SK-N-SH (cell line): Measurements from ENCODE around the gene CCSER1. TPM values are rescaled to one million over a fixed set of nuclear protein-coding genes. Genes with fewer than 3 reads are reported as not detected.

ENCODE experiments used
- CTCF ChIA-PET: fragments of 300-600, 350-600 bp; formaldehyde crosslinking; extraction: SDS; loops from one replicate; lab custom pipeline; 2021; lab: Yijun Ruan, JAX
- POLR2A ChIA-PET: fragments of 350-600 bp; sonication (Branson Sonifier 250); formaldehyde crosslinking; extraction: SDS; loops from one replicate; lab custom pipeline; 2020; ENCODE audit warnings: antibody characterized with exemption, inconsistent platforms; lab: Yijun Ruan, JAX
- DNase-seq: peaks from one replicate; pipeline ENCODE4 v3.0.0; 2012
- H2AFZ ChIP-seq: fragments of 200-600 bp; sonication (generic); 2 replicates; pipeline ENCODE4 v1.8.1; 2016; ENCODE audit warnings: antibody characterized with exemption, mild to moderate bottlenecking, low read depth
- H3F3A ChIP-seq: fragments of 200-600 bp; sonication (generic); replicated peaks from 2 replicates; pipeline ENCODE3; 2016; ENCODE audit warnings: antibody characterized with exemption, mild to moderate bottlenecking; ENCODE audit not compliant: insufficient read depth
- H3K27ac ChIP-seq, 2 experiments: fragments of 200-500 bp in 1 of 2; fragments of 200-600 bp in 1 of 2; sonication (Bioruptor generic) in 1 of 2; sonication (generic), shearing (Covaris generic) in 1 of 2; 2 replicates each; pipeline versions ENCODE4 v1.5.1 to v1.6.1; 2014 to 2016; ENCODE audit warnings: low read depth in 2 of 2, inconsistent platforms in 1 of 2, low read length in 1 of 2, mild to moderate bottlenecking in 1 of 2, mixed read lengths in 1 of 2
- H3K27me3 ChIP-seq: fragments of 200-600 bp; sonication (generic), shearing (Covaris generic); 2 replicates; pipeline ENCODE4 v1.6.1; 2016; ENCODE audit warnings: mixed run types; ENCODE audit not compliant: insufficient read depth
- H3K36me3 ChIP-seq, 2 experiments: fragments of 200-500 bp in 1 of 2; fragments of 200-600 bp in 1 of 2; sonication (Bioruptor generic) in 1 of 2; sonication (generic) in 1 of 2; replicated peaks in 1 of 2; 2 replicates each; pipeline versions ENCODE3 to v1.5.1; 2014 to 2016; ENCODE audit warnings: low read length in 1 of 2, mild to moderate bottlenecking in 1 of 2; ENCODE audit not compliant: insufficient read depth in 2 of 2, control insufficient read depth in 1 of 2
- H3K4me1 ChIP-seq, 2 experiments: fragments of 200-500 bp in 1 of 2; fragments of 200-600 bp in 1 of 2; sonication (Bioruptor generic) in 1 of 2; sonication (generic), shearing (Covaris generic) in 1 of 2; 2 replicates each; pipeline versions ENCODE4 v1.5.1 to v1.6.1; 2014 to 2016; ENCODE audit warnings: low read depth in 1 of 2, low read length in 1 of 2, mixed run types in 1 of 2; ENCODE audit not compliant: insufficient read depth in 2 of 2, control insufficient read depth in 1 of 2
- H3K4me2 ChIP-seq: fragments of 200-600 bp; sonication (generic), shearing (Covaris generic); 2 replicates; pipeline ENCODE4 v1.6.1; 2017; ENCODE audit warnings: mixed run types
- H3K4me3 ChIP-seq, 2 experiments: fragments of 200-500 bp in 1 of 2; fragments of 200-600 bp in 1 of 2; sonication (Bioruptor generic) in 1 of 2; sonication (generic), shearing (Covaris generic) in 1 of 2; 2 replicates each; pipeline versions ENCODE4 v1.5.1 to v1.8.1; 2014 to 2016; ENCODE audit warnings: low read depth in 2 of 2, inconsistent platforms in 1 of 2, low read length in 1 of 2, mild to moderate bottlenecking in 1 of 2, mixed read lengths in 1 of 2, moderate library complexity in 1 of 2
- H3K79me2 ChIP-seq: fragments of 200-600 bp; sonication (generic); 2 replicates; pipeline ENCODE4 v1.8.1; 2017; ENCODE audit warnings: mild to moderate bottlenecking; ENCODE audit not compliant: insufficient read depth
- H3K9ac ChIP-seq: fragments of 200-600 bp; sonication (generic); 2 replicates; pipeline ENCODE4 v1.6.1; 2017; ENCODE audit warnings: mixed run types
- H3K9me2 ChIP-seq: fragments of 200-600 bp; sonication (generic); 2 replicates; pipeline ENCODE4 v1.6.1; 2017; ENCODE audit warnings: mixed run types
- H3K9me3 ChIP-seq: fragments of 200-600 bp; sonication (generic); 2 replicates; pipeline ENCODE4 v1.6.1; 2017; ENCODE audit warnings: mixed run types, mild to moderate bottlenecking, moderate library complexity
- H4K20me1 ChIP-seq: fragments of 200-600 bp; sonication (generic); 2 replicates; pipeline ENCODE4 v1.6.1; 2017; ENCODE audit warnings: mild to moderate bottlenecking, mixed run types; ENCODE audit not compliant: insufficient read depth
- CHD2 ChIP-seq: fragments of 150-350 bp; IDR thresholded peaks from 2 replicates; pipeline ENCODE4 v1.6.1; 2018; ENCODE audit warnings: low read length; ENCODE audit not compliant: partially characterized antibody
- ELF1 ChIP-seq: IDR thresholded peaks from 2 replicates; pipeline ENCODE4 v1.4.0; 2012
- EP300 ChIP-seq, 2 experiments: IDR thresholded peaks; 2 replicates each; pipeline versions ENCODE4 v1.4.0 to v1.6.1; 2012; ENCODE audit warnings: borderline replicate concordance in 1 of 2, low read depth in 1 of 2, low read length in 1 of 2
- FOXM1 ChIP-seq: IDR thresholded peaks from 2 replicates; pipeline ENCODE4 v1.4.0; 2012; ENCODE audit warnings: low read depth, mild to moderate bottlenecking
- GATA2 ChIP-seq: sonication (generic); formaldehyde crosslinking; IDR thresholded peaks from 2 replicates; pipeline ENCODE4 v1.5.0; 2020; ENCODE audit warnings: mild to moderate bottlenecking, missing genetic modification reagents
- JUND ChIP-seq: IDR thresholded peaks from 2 replicates; pipeline ENCODE4 v1.4.0; 2012
- MEF2A ChIP-seq: IDR thresholded peaks from 2 replicates; pipeline ENCODE4 v1.4.0; 2012; ENCODE audit warnings: low read depth, borderline replicate concordance
- MXI1 ChIP-seq: IDR thresholded peaks from 2 replicates; pipeline ENCODE4 v1.6.1; 2012; ENCODE audit warnings: mild to moderate bottlenecking, low read depth, low read length, improper control_type of control experiment
- NRF1 ChIP-seq: IDR thresholded peaks from 2 replicates; pipeline ENCODE4 v1.6.1; 2012; ENCODE audit warnings: low read depth, mild to moderate bottlenecking, low read length
- POLR2AphosphoS5 ChIP-seq: IDR thresholded peaks from 2 replicates; pipeline ENCODE4 v1.6.1; 2012; ENCODE audit warnings: low read depth, low read length
- RFX5 ChIP-seq: IDR thresholded peaks from 2 replicates; pipeline ENCODE4 v1.6.1; 2012; ENCODE audit warnings: mild to moderate bottlenecking, improper control_type of control experiment, low read length
- SIN3A ChIP-seq: IDR thresholded peaks from 2 replicates; pipeline ENCODE4 v1.6.1; 2012; ENCODE audit warnings: low read depth, mild to moderate bottlenecking, low read length, moderate library complexity, borderline replicate concordance
- SMC3 ChIP-seq: IDR thresholded peaks from 2 replicates; pipeline ENCODE4 v1.6.1; 2012; ENCODE audit warnings: low read depth, low read length, improper control_type of control experiment
- TAF1 ChIP-seq: IDR thresholded peaks from 2 replicates; pipeline ENCODE4 v1.6.1; 2012; ENCODE audit warnings: low read depth, mild to moderate bottlenecking, low read length, moderate library complexity, borderline replicate concordance
- TCF12 ChIP-seq: IDR thresholded peaks from 2 replicates; pipeline ENCODE4 v1.4.0; 2012
- TEAD4 ChIP-seq: IDR thresholded peaks from 2 replicates; pipeline ENCODE4 v1.4.0; 2012; ENCODE audit warnings: mild to moderate bottlenecking, borderline replicate concordance; ENCODE audit not compliant: insufficient read depth
- YY1 ChIP-seq: IDR thresholded peaks from 2 replicates; pipeline ENCODE4 v1.4.0; 2012; ENCODE audit warnings: low read depth, mild to moderate bottlenecking
- ZBTB33 ChIP-seq: IDR thresholded peaks from 2 replicates; pipeline ENCODE4 v1.4.0; 2012; ENCODE audit warnings: low read depth, borderline replicate concordance
- WGBS: methylation state at CpG from one replicate; pipeline ENCODE4 v1.1.6; 2017; ENCODE audit warnings: low lambda C conversion rate; 5-methylcytosine and 5-hydroxymethylcytosine counted together
- polyA plus RNA-seq, 3 experiments: library from polyadenylated mRNA; depleted of rRNA; stranded (reverse); fragments of >200 nt; gene quantifications; 2 replicates each; pipeline ENCODE4 v1.2.3, GENCODE V29; 2012
- TF ChIP-seq, protein P1 (sequence below): IDR thresholded peaks from 2 replicates; pipeline ENCODE4 v1.6.1; 2012; ENCODE audit warnings: mild to moderate bottlenecking, low read depth, low read length, moderate library complexity

CCSER1 gene
- polyA plus RNA-seq, 1 of the 3 experiments (the other 2 are of a cell fraction), result 0.05 TPM

DNA sequence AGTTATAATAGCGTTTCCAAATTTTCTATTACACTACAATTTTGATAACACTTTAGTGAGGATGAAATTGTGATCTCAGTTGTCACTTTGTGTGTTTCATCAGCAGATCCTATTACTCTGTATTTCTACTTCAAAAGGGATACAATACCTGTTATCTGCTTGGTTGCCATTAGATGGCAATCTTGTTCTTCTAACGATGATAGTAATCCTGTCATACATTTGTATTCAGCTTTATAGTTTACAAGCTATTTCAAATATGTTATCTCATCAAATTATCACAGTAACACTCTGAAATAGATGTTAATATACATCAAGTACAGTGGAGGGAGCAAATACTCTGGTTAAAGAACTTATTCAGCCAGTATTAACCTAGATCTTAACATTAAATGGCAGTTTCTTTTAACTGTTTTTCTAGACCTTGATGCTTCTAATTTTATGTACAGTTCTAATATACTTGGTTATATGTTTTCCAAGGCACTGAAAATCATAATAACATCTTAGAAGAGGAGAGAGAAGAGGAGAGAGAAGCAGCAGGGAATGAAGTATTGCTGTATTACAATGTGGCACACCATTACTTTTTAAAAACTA, 292.0 kb downstream of the CCSER1 start (continued):
- TF ChIP-seq, protein P1, sequence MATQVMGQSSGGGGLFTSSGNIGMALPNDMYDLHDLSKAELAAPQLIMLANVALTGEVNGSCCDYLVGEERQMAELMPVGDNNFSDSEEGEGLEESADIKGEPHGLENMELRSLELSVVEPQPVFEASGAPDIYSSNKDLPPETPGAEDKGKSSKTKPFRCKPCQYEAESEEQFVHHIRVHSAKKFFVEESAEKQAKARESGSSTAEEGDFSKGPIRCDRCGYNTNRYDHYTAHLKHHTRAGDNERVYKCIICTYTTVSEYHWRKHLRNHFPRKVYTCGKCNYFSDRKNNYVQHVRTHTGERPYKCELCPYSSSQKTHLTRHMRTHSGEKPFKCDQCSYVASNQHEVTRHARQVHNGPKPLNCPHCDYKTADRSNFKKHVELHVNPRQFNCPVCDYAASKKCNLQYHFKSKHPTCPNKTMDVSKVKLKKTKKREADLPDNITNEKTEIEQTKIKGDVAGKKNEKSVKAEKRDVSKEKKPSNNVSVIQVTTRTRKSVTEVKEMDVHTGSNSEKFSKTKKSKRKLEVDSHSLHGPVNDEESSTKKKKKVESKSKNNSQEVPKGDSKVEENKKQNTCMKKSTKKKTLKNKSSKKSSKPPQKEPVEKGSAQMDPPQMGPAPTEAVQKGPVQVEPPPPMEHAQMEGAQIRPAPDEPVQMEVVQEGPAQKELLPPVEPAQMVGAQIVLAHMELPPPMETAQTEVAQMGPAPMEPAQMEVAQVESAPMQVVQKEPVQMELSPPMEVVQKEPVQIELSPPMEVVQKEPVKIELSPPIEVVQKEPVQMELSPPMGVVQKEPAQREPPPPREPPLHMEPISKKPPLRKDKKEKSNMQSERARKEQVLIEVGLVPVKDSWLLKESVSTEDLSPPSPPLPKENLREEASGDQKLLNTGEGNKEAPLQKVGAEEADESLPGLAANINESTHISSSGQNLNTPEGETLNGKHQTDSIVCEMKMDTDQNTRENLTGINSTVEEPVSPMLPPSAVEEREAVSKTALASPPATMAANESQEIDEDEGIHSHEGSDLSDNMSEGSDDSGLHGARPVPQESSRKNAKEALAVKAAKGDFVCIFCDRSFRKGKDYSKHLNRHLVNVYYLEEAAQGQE, result no peak
- TF ChIP-seq SMC3 (peak; percentile 55), JUND (no peak), CHD2 (no peak), RFX5 (no peak), EP300 (IDR thresholded peaks at IDR 0.05; ENCODE audit: borderline replicate concordance in 1 of 2, low read depth in 1 of 2, low read length in 1 of 2) (no peak), SIN3A (no peak), TAF1 (no peak), MEF2A (no peak), ZBTB33 (no peak), TCF12 (no peak), ELF1 (no peak), GATA2 (CRISPR knock-in tag) (peak; percentile 41; the same call in 1 of the 2 replicates)

DNA sequence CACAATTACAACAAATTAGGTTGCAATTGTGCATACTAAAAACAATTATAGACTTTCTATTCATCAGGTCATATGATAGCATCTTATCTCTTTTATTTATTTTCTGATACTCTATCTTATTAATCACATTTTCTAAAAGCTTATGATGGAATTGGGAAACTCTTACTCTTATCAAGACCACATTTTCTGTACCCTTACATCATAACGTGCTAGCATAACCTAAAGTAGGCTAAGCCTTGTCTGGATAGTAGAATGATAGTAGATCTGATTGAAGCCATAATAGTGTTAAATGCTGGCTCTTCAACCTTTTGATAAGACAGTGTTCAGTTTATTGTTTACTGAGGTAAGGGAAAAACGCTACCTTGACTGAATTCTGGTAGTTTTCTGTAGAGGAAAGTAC, 294.0 kb downstream of the CCSER1 start:
- POLR2A ChIA-PET, result no interaction called here
- Histone ChIP-seq H4K20me1 (no peaks in the 10 kb centered on the region), H3K36me3 (no peaks in the 10 kb centered on the region), H3K27me3 (no peaks in the 10 kb centered on the region), H3K9me3 (no peaks in the 10 kb centered on the region), H3K4me2 (no peak overlapping the region), H3K9ac (no peak overlapping the region), H2AFZ (no peak overlapping the region), H3F3A (no peaks in the 10 kb centered on the region), H3K27ac (no peak overlapping the region), H3K79me2 (no peaks in the 10 kb centered on the region), H3K4me3 (no peak overlapping the region), H3K9me2 (no peaks in the 10 kb centered on the region), H3K4me1 (no peaks in the 10 kb centered on the region; a peak in 1 of 4 replicates)
- DNase-seq, result no peak
- no peak for TF ChIP-seq GATA2 (CRISPR knock-in tag)
- TF ChIP-seq SIN3A, result no peak
- TF ChIP-seq MXI1, result no peak
- TF ChIP-seq NRF1, result no peak
- no peak for TF ChIP-seq POLR2AphosphoS5
- no peak for TF ChIP-seq FOXM1
- TF ChIP-seq YY1, result no peak
- no peak for TF ChIP-seq TAF1
- no peak for TF ChIP-seq TEAD4
- TF ChIP-seq ZBTB33, result no peak
- 56% methylated on average over 2 of the region's 2 CpGs for WGBS
- CTCF ChIA-PET, result interaction anchor here (1.0 kb wide), 1 partner anchor 8 kb away, joined by 4 read pairs; no protein-coding TSS in a partner anchor
